GM12878 (cell line): Measurements from ENCODE around the gene TCN1.
"Not testable (repeated sequence)": the region's sequence is repeated elsewhere in the genome, so short reads cannot be mapped to it uniquely, and the experiment has no call there.

ENCODE experiments used
- CHD4 ChIP-seq: fragments of 200-600 bp; sonication (generic); IDR thresholded peaks from 2 replicates; pipeline ENCODE4 v1.6.1; 2016; ENCODE audit warnings: mild to moderate bottlenecking
- DPF2 ChIP-seq: fragments of 450-650 bp; IDR thresholded peaks from 2 replicates; pipeline ENCODE4 v1.6.1; 2017; ENCODE audit warnings: mild to moderate bottlenecking
- EP300 ChIP-seq, 2 experiments: fragments of 150-350 bp in 1 of 2; IDR thresholded peaks; 2 replicates each; pipeline ENCODE4 v1.6.1; 2011 to 2012; ENCODE audit warnings: low read depth in 2 of 2, low read length in 2 of 2, borderline replicate concordance in 1 of 2, improper control_type of control experiment in 1 of 2, inconsistent platforms in 1 of 2; ENCODE audit not compliant: control insufficient read depth in 1 of 2
- EZH2 ChIP-seq: IDR thresholded peaks from 2 replicates; pipeline ENCODE4 v1.6.1; 2012; ENCODE audit warnings: low read depth, mild to moderate bottlenecking, control low read depth, inconsistent platforms, low read length, borderline replicate concordance; ENCODE audit not compliant: control insufficient read depth
- HCFC1 ChIP-seq: fragments of 150-350 bp; IDR thresholded peaks from 2 replicates; pipeline ENCODE4 v1.6.1; 2014; ENCODE audit warnings: low read length
- MLLT1 ChIP-seq: fragments of 450-650 bp; IDR thresholded peaks from 2 replicates; pipeline ENCODE4 v1.6.1; 2016; ENCODE audit warnings: mild to moderate bottlenecking
- POLR2A ChIP-seq: IDR thresholded peaks from 2 replicates; pipeline ENCODE4 v1.6.1; 2011; ENCODE audit warnings: low read depth, mild to moderate bottlenecking, low read length
- POLR2AphosphoS2 ChIP-seq: IDR thresholded peaks from 2 replicates; pipeline ENCODE4 v1.6.1; 2011; ENCODE audit warnings: low read depth, mild to moderate bottlenecking, low read length, improper control_type of control experiment, moderate library complexity
- RFX5 ChIP-seq: IDR thresholded peaks from 2 replicates; pipeline ENCODE4 v1.6.1; 2011; ENCODE audit warnings: low read depth, low read length, improper control_type of control experiment
- TF ChIP-seq, protein P1 (sequence below), 3 experiments: IDR thresholded peaks in 2 of 3; conservative IDR thresholded peaks in 1 of 3; 2 replicates each; pipeline ENCODE4 v1.5.1; 2011; ENCODE audit warnings: low read depth in 3 of 3, low read length in 3 of 3, mild to moderate bottlenecking in 3 of 3, control low read depth in 2 of 3, moderate library complexity in 2 of 3, inconsistent platforms in 1 of 3, mixed read lengths in 1 of 3; ENCODE audit not compliant: control insufficient read depth in 2 of 3, insufficient read depth in 1 of 3; ENCODE audit errors: extremely low read depth in 1 of 3
- TF ChIP-seq, protein P2 (sequence below): IDR thresholded peaks from 2 replicates; pipeline ENCODE4 v1.6.1; 2012; ENCODE audit warnings: low read length, inconsistent platforms
- TF ChIP-seq, protein P3 (sequence below): IDR thresholded peaks from 2 replicates; pipeline ENCODE4 v1.6.1; 2011; ENCODE audit warnings: borderline replicate concordance, low read depth, mild to moderate bottlenecking, moderate library complexity, mixed read lengths, low read length; ENCODE audit not compliant: insufficient read depth; ENCODE audit errors: extremely low read length
- TF ChIP-seq, protein P4 (sequence below): fragments of 450-650 bp; formaldehyde crosslinking; IDR thresholded peaks from 2 replicates; pipeline ENCODE4 v1.5.0; 2022; ENCODE audit warnings: mild to moderate bottlenecking, missing genetic modification characterization

- not testable (repeated sequence) for TF ChIP-seq EZH2; EP300 (IDR thresholded peaks at IDR 0.05; ENCODE audit: borderline replicate concordance in 1 of 2, control insufficient read depth in 1 of 2, low read depth in 2 of 2, low read length in 2 of 2); CHD4; RFX5; DPF2; MLLT1; POLR2A; HCFC1; POLR2AphosphoS2
- TF ChIP-seq, protein P1, sequence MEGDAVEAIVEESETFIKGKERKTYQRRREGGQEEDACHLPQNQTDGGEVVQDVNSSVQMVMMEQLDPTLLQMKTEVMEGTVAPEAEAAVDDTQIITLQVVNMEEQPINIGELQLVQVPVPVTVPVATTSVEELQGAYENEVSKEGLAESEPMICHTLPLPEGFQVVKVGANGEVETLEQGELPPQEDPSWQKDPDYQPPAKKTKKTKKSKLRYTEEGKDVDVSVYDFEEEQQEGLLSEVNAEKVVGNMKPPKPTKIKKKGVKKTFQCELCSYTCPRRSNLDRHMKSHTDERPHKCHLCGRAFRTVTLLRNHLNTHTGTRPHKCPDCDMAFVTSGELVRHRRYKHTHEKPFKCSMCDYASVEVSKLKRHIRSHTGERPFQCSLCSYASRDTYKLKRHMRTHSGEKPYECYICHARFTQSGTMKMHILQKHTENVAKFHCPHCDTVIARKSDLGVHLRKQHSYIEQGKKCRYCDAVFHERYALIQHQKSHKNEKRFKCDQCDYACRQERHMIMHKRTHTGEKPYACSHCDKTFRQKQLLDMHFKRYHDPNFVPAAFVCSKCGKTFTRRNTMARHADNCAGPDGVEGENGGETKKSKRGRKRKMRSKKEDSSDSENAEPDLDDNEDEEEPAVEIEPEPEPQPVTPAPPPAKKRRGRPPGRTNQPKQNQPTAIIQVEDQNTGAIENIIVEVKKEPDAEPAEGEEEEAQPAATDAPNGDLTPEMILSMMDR (IDR thresholded peaks at IDR 0.05 in 2 of 3, conservative IDR thresholded peaks at IDR 0.05 in 1 of 3; ENCODE audit: control insufficient read depth in 2 of 3, extremely low read depth in 1 of 3, insufficient read depth in 1 of 3, low read depth in 3 of 3, low read length in 3 of 3): not testable (repeated sequence)
- TF ChIP-seq, protein P2, sequence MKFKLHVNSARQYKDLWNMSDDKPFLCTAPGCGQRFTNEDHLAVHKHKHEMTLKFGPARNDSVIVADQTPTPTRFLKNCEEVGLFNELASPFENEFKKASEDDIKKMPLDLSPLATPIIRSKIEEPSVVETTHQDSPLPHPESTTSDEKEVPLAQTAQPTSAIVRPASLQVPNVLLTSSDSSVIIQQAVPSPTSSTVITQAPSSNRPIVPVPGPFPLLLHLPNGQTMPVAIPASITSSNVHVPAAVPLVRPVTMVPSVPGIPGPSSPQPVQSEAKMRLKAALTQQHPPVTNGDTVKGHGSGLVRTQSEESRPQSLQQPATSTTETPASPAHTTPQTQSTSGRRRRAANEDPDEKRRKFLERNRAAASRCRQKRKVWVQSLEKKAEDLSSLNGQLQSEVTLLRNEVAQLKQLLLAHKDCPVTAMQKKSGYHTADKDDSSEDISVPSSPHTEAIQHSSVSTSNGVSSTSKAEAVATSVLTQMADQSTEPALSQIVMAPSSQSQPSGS: not testable (repeated sequence)
- TF ChIP-seq, protein P3, sequence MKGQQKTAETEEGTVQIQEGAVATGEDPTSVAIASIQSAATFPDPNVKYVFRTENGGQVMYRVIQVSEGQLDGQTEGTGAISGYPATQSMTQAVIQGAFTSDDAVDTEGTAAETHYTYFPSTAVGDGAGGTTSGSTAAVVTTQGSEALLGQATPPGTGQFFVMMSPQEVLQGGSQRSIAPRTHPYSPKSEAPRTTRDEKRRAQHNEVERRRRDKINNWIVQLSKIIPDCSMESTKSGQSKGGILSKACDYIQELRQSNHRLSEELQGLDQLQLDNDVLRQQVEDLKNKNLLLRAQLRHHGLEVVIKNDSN: not testable (repeated sequence)
- TF ChIP-seq, protein P4, sequence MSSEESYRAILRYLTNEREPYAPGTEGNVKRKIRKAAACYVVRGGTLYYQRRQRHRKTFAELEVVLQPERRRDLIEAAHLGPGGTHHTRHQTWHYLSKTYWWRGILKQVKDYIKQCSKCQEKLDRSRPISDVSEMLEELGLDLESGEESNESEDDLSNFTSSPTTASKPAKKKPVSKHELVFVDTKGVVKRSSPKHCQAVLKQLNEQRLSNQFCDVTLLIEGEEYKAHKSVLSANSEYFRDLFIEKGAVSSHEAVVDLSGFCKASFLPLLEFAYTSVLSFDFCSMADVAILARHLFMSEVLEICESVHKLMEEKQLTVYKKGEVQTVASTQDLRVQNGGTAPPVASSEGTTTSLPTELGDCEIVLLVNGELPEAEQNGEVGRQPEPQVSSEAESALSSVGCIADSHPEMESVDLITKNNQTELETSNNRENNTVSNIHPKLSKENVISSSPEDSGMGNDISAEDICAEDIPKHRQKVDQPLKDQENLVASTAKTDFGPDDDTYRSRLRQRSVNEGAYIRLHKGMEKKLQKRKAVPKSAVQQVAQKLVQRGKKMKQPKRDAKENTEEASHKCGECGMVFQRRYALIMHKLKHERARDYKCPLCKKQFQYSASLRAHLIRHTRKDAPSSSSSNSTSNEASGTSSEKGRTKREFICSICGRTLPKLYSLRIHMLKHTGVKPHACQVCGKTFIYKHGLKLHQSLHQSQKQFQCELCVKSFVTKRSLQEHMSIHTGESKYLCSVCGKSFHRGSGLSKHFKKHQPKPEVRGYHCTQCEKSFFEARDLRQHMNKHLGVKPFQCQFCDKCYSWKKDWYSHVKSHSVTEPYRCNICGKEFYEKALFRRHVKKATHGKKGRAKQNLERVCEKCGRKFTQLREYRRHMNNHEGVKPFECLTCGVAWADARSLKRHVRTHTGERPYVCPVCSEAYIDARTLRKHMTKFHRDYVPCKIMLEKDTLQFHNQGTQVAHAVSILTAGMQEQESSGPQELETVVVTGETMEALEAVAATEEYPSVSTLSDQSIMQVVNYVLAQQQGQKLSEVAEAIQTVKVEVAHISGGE (CRISPR knock-in tag): not testable (repeated sequence)
These were observed 17.8 kb downstream of the TCN1 start for GRCh38 chr11:59848439-59848838.
